ENCODE data around the gene APOH. TPM values are rescaled to one million over a fixed set of nuclear protein-coding genes. Genes with fewer than 3 reads are reported as not detected.

APOH gene
- total RNA-seq, 1 experiment from 2014 or later = not detected

GRCh38 chr17:66235377-66235994 is 6.3 kb upstream of the APOH start:
- no peak for DNase-seq
- Mint-ChIP-seq H3K27me3 (ENCODE audit: unreplicated experiment) (no peaks in the 10 kb centered on the region), H3K36me3 (ENCODE audit: insufficient read depth, unreplicated experiment) (no peaks in the 10 kb centered on the region), H3K27ac (ENCODE audit: unreplicated experiment) (no peak overlapping the region), H3K9me3 (ENCODE audit: low read depth, unreplicated experiment) (no peaks in the 10 kb centered on the region), H3K4me3 (ENCODE audit: low read depth, unreplicated experiment) (no peak overlapping the region), H3K4me1 (ENCODE audit: low read depth, unreplicated experiment) (peaks cover 23% of the 10 kb centered on the region)
- TF ChIP-seq CTCF (IDR thresholded peaks at IDR 0.05; ENCODE audit: unreplicated experiment) = no peak
- BruUV-seq (replicated peaks) = no TSS peak
- intact Hi-C loops (cut with micrococcal nuclease; ENCODE audit: unreplicated experiment) = no loop called here
- CTCF ChIA-PET = no interaction called here

- no peak for DNase-seq
- peaks cover 23% of the 10 kb centered on the region for H3K4me1 Mint-ChIP-seq (ENCODE audit: low read depth, unreplicated experiment)
- CTCF ChIA-PET = interaction anchor here (0.7 kb wide), 1 partner anchor 9 kb away, joined by 7 read pairs; no protein-coding TSS in a partner anchor
- BruUV-seq (replicated peaks) = no TSS peak
- H3K27ac Mint-ChIP-seq (ENCODE audit: unreplicated experiment) = no peak overlapping the region
- intact Hi-C loops (cut with micrococcal nuclease; ENCODE audit: unreplicated experiment) = no loop called here
- TF ChIP-seq CTCF (IDR thresholded peaks at IDR 0.05; ENCODE audit: unreplicated experiment) = no peak
- no peak overlapping the region for H3K4me3 Mint-ChIP-seq (ENCODE audit: low read depth, unreplicated experiment)
- H3K27me3 Mint-ChIP-seq (ENCODE audit: unreplicated experiment) = no peaks in the 10 kb centered on the region
- H3K36me3 Mint-ChIP-seq (ENCODE audit: insufficient read depth, unreplicated experiment) = no peaks in the 10 kb centered on the region
- no peaks in the 10 kb centered on the region for H3K9me3 Mint-ChIP-seq (ENCODE audit: low read depth, unreplicated experiment)
Observed at GRCh38 chr17:66234611-66235010, 5.4 kb upstream of the APOH start.

GRCh38 chr17:66233023-66233753 is 4.0 kb upstream of the APOH start:
- CTCF ChIA-PET = no interaction called here
- DNase-seq = no peak
- TF ChIP-seq CTCF (IDR thresholded peaks at IDR 0.05; ENCODE audit: unreplicated experiment) = no peak
- Mint-ChIP-seq H3K4me3 (ENCODE audit: low read depth, unreplicated experiment) (no peak overlapping the region), H3K27me3 (ENCODE audit: unreplicated experiment) (no peaks in the 10 kb centered on the region), H3K9me3 (ENCODE audit: low read depth, unreplicated experiment) (no peaks in the 10 kb centered on the region), H3K36me3 (ENCODE audit: insufficient read depth, unreplicated experiment) (no peaks in the 10 kb centered on the region), H3K27ac (ENCODE audit: unreplicated experiment) (no peak overlapping the region), H3K4me1 (ENCODE audit: low read depth, unreplicated experiment) (peaks cover 27% of the 10 kb centered on the region)
- intact Hi-C loops (cut with micrococcal nuclease; ENCODE audit: unreplicated experiment) = no loop called here
- no TSS peak for BruUV-seq (replicated peaks)

GRCh38 chr17:66230922-66231591 is 1.8 kb upstream of the APOH start:
- TF ChIP-seq CTCF (IDR thresholded peaks at IDR 0.05; ENCODE audit: unreplicated experiment) = no peak
- intact Hi-C loops (cut with micrococcal nuclease; ENCODE audit: unreplicated experiment) = no loop called here
- CTCF ChIA-PET = no interaction called here
- Mint-ChIP-seq H3K36me3 (ENCODE audit: insufficient read depth, unreplicated experiment) (no peaks in the 10 kb centered on the region), H3K27me3 (ENCODE audit: unreplicated experiment) (no peaks in the 10 kb centered on the region), H3K9me3 (ENCODE audit: low read depth, unreplicated experiment) (no peaks in the 10 kb centered on the region), H3K4me3 (ENCODE audit: low read depth, unreplicated experiment) (no peak overlapping the region), H3K4me1 (ENCODE audit: low read depth, unreplicated experiment) (peaks cover 27% of the 10 kb centered on the region), H3K27ac (ENCODE audit: unreplicated experiment) (no peak overlapping the region)
- no TSS peak for BruUV-seq (replicated peaks)
- no peak for DNase-seq

Measured in Calu3 (cell line).